ENCODE measurements around the gene PARVB. TPM values are rescaled to one million over a fixed set of nuclear protein-coding genes. Genes with fewer than 3 reads are reported as not detected.

The PARVB gene
- total RNA-seq, 4 donors from 2014 or later = 27.7 to 88.5 (median 41.7) TPM

- intact Hi-C loops (cut with DNase I; ENCODE audit: low total_unique reads) = no loop called here
- Histone ChIP-seq H3K27ac (no peak overlapping the region), H3K36me3 (no peaks in the 10 kb centered on the region), H3K9me3 (no peaks in the 10 kb centered on the region), H3K4me1 (no peaks in the 10 kb centered on the region), H3K27me3 (no peaks in the 10 kb centered on the region), H3K4me3 (no peak overlapping the region)
- TF ChIP-seq CTCF (IDR thresholded peaks at IDR 0.05) (no peak), POLR2A (IDR thresholded peaks at IDR 0.05) (no peak)
- no peak for DNase-seq
These were observed 120.0 kb downstream of the PARVB start for GRCh38 chr22:44144046-44144569.

- Histone ChIP-seq H3K27me3 (no peaks in the 10 kb centered on the region), H3K27ac (no peak overlapping the region), H3K36me3 (no peaks in the 10 kb centered on the region), H3K4me3 (no peak overlapping the region), H3K4me1 (no peaks in the 10 kb centered on the region), H3K9me3 (no peaks in the 10 kb centered on the region)
- DNase-seq = no peak
- no peak for TF ChIP-seq CTCF (IDR thresholded peaks at IDR 0.05)
- no peak for TF ChIP-seq POLR2A (IDR thresholded peaks at IDR 0.05)
- intact Hi-C loops (cut with DNase I; ENCODE audit: low total_unique reads) = no loop called here
These were observed 121.4 kb downstream of the PARVB start for GRCh38 chr22:44145544-44145943.

- no peak overlapping the region for H3K27ac ChIP-seq
- H3K4me3 ChIP-seq = no peak overlapping the region
- H3K36me3 ChIP-seq = no peaks in the 10 kb centered on the region
- H3K27me3 ChIP-seq = no peaks in the 10 kb centered on the region
- TF ChIP-seq CTCF (IDR thresholded peaks at IDR 0.05) (no peak), POLR2A (IDR thresholded peaks at IDR 0.05) (no peak)
- H3K9me3 ChIP-seq = no peaks in the 10 kb centered on the region
- no peaks in the 10 kb centered on the region for H3K4me1 ChIP-seq
- intact Hi-C loops (cut with DNase I; ENCODE audit: low total_unique reads) = no loop called here
- no peak for DNase-seq
These were observed 122.2 kb downstream of the PARVB start for GRCh38 chr22:44146088-44146861.

- Histone ChIP-seq H3K27me3 (no peaks in the 10 kb centered on the region), H3K4me1 (no peaks in the 10 kb centered on the region), H3K9me3 (no peaks in the 10 kb centered on the region), H3K36me3 (no peaks in the 10 kb centered on the region), H3K27ac (no peak overlapping the region), H3K4me3 (no peak overlapping the region)
- DNase-seq = no peak
- TF ChIP-seq POLR2A (IDR thresholded peaks at IDR 0.05) (no peak), CTCF (IDR thresholded peaks at IDR 0.05) (no peak)
- intact Hi-C loops (cut with DNase I; ENCODE audit: low total_unique reads) = no loop called here
These were observed 123.0 kb downstream of the PARVB start for GRCh38 chr22:44147008-44147645.

Measured in uterus (tissue), 4 donors.